CD4-positive, alpha-beta T cell treated with Interleukin-2 at 100 ng/mL for 4 hours (primary cell): ENCODE measurements around the gene SPIB.
"Not testable (repeated sequence)": the region's sequence is repeated elsewhere in the genome, so short reads cannot be mapped to it uniquely, and the experiment has no call there.

Experiments used
- DNase-seq: peaks from one replicate; pipeline ENCODE4 v3.0.0-alpha.2; 2020; ENCODE audit warnings: low spot score

The SPIB gene

DNA sequence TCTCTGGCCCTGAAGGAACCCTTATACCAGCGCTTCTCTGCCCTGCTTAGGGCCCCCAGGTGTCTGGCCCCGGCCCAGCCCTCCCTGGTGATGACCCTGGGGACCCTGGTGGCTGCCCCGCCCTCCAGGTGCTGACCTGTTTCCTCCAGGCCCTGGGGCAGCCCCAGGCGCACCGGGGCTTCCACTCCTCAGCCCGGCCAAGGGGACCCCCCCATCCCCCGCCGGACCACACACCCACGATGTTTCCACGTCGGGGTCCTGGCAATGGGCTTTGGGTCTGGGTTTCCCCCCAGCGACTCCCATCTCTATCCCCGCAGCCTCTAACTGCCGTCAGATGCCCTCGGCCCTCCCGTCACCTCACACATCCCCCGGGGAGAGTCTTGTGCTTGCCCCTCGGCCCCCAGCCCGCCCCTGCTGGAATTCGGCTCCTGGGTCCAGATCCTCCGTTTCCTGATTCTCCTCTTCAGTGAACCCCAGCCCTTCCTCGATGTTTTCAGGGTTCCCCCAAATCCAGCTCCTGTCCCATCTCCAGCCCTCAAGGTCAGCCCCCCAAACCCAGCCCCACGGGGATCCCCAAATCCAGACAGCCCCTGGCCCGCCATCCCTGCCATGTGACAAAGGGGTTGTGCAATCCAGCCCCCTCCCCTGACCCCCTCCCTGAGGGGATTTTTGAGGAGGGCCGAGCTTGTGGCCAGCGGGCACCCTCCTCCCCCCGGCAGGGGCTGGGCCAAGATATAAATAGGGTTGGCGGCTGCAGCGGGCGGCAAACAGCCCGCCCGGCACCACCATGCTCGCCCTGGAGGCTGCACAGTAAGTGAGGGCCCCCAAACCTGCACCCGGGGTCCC, at the start of gene SPIB:
TSS of gene SPIB (plus strand) at position 763 of the 846 bp plus-strand sequence. CDS start at position 788, 25 bp downstream.
- no peak for DNase-seq

DNA sequence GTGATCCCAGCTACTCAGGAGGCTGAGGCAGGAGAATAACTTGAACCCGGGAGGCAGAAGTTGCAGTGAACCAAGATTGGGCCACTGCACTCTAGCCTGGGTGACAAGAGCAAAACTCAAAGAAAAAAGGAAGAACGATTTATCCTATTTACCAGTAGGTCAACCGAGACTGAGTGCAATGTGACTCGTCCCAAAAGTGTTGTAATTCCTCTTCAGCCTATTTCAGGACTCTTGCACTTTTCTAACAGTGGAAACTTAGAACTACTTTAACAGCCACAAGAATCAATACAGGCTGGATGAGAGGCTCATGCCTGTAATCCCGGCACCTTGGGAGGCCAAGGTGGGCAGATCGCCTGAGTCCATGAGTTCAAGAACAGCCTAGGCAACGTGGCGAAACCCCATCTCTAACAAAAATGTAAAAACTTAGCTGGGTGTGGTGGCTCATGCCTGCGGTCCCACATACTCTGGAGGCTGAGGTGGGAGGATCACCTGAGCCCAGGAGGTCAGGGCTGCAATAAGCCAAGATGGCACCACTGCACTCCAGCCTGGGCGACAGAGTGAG, 46.7 kb upstream of the SPIB start:
- DNase-seq: no peak

DNA sequence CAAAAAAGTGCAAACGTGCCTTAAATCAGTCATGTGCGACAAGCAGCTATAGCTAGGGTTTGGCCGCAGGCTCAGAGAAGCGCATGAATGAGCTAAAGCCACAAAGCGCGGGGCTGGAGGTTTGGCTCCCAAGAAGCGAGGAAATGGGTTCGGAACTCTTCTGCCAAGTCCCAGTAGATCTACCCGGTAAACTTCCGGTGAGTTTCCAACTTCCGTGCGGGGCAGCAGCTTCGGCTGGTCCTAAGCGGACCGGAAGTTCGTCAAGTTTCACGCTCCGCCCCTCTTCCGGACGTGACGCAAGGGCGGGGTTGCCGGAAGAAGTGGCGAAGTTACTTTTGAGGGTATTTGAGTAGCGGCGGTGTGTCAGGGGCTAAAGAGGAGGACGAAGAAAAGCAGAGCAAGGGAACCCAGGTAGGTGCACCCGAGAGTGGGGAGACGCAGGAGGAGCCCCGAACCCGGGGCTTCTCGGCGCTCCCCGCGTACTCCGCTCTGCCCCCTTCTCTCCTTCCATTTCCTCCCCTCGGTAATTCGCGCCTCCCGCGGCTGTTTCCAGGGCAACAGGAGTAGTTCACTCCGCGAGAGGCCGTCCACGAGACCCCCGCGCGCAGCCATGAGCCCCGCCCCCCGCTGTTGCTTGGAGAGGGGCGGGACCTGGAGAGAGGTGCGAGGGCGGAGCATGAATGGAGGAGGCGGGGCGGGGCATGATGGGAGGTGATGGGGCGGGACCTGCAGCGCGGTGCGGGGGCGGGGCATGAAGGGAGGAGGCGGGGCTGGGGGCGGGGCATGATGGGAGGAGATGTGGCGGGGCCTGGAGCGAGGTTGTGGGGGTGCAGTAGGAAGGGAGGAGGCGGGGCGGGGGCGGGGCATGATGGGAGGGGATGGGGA, 42.3 kb upstream of the SPIB start, which contains the start of gene NR1H2:
TSS of gene NR1H2 (plus strand) at position 292 of the 885 bp plus-strand sequence. CDS start 1,149 bp downstream, outside the sequence.
- peak; percentile 96 for DNase-seq

DNA sequence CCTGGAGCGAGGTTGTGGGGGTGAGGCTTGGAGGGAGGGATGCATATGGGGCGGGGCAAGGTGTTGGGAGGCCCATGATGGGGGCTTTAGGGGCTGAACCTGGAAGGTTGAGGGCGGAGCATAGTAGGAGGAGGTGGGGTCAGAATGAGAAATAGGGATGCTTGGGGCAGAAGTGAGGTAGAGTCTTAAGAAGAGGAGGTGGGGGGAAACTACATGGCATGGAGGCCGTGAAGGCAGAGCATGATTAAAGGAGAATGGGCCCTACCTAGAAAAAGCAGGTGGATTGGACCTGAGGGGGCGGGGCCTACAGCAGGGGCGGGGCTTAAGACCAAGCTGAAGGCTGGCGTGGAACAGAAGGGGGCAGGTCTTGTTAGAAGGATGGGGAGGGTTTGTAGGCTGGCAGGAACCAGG, 41.7 kb upstream of the SPIB start:
- peak; percentile 48 for DNase-seq

DNA sequence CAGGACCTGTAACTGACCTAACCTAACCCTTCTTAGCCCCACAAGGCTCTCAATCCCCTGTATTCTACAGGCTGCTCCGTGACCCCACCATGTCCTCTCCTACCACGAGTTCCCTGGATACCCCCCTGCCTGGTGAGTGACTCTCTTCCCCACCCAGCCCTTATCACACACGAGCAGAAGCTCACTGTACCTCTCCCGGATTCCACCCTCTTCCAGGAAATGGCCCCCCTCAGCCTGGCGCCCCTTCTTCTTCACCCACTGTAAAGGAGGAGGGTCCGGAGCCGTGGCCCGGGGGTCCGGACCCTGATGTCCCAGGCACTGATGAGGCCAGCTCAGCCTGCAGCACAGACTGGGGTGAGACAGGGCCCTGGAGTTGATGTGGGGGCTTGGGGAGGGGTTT, 41.2 kb upstream of the SPIB start:
- no peak for DNase-seq

DNA sequence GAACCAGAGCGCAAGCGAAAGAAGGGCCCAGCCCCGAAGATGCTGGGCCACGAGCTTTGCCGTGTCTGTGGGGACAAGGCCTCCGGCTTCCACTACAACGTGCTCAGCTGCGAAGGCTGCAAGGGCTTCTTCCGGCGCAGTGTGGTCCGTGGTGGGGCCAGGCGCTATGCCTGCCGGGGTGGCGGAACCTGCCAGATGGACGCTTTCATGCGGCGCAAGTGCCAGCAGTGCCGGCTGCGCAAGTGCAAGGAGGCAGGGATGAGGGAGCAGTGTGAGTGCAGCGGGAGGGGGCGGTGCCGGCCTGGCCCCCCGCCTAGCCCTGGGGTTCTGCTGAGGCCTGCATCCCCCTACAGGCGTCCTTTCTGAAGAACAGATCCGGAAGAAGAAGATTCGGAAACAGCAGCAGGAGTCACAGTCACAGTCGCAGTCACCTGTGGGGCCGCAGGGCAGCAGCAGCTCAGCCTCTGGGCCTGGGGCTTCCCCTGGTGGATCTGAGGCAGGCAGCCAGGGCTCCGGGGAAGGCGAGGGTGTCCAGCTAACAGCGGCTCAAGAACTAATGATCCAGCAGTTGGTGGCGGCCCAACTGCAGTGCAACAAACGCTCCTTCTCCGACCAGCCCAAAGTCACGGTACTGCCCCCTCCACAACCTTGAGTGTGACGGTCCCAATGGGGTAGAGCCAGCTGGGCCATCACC, 40.4 kb upstream of the SPIB start:
- DNase-seq: no peak

DNA sequence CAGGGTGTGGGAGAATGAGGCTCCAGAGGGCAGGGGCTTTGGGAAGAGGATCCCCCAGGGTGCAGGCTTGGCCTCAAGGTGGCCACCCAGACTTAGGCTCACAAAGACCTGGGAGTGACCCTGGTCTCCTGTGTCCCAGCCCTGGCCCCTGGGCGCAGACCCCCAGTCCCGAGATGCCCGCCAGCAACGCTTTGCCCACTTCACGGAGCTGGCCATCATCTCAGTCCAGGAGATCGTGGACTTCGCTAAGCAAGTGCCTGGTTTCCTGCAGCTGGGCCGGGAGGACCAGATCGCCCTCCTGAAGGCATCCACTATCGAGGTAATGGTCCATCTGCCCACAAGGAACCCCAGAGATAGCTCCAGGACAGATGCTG, 39.9 kb upstream of the SPIB start:
- no peak for DNase-seq

DNA sequence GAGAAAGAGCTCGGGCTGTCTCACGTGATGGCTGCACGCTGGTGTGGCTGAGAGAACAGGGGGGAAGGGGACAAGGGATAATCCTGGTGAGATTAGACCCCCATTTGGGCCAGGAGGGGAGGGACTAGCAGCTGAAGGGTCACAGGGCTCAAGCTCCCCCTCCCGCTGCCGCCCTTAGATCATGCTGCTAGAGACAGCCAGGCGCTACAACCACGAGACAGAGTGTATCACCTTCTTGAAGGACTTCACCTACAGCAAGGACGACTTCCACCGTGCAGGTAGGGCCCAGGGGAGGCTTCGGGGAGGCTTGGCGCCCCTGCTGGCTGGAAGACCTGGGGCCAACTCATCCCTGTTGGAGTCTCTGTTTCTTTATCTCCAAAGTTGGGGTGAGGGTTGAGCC, 39.1 kb upstream of the SPIB start:
- no peak for DNase-seq

DNA sequence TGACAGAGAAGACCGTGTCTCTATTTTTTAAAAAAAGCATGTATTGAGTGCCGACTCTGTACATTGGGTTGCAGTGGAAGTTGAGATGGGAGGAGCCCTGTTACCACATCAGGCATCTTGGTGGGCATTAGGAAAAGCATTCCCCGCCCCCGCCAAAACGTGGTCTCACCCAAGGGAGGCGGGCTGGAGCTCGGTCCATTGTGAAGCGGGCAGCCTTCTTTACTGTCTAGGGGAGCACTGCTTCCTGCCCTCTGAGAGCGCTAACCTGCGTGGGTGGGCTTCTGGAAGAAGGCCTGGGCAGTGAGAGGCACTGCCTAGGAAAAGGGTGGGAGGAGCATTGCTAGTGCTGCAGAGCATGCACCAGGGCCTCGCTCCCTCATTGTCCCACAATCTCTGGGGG, 38.6 kb upstream of the SPIB start:
- DNase-seq: no peak

DNA sequence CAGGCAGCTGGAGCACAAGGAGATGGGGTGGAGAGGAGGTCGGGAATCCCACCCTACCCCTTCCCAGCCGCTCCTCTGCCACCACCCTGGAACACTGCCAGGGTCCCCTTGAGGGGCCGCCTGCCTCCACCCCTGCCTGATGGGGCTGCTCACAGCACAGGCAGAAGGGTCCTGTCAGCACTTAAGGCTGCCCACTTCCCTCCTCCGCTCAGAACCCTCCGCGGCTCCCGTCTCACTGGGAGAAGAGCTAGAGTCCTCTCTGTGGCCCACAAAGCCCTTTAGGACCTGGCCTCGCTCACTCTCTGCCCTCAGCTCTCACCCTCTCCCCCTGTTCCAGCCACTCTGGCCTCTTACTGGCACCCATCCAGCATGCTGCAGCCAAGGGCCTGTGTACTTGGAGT, 38.0 kb upstream of the SPIB start:
- DNase-seq: no peak

DNA sequence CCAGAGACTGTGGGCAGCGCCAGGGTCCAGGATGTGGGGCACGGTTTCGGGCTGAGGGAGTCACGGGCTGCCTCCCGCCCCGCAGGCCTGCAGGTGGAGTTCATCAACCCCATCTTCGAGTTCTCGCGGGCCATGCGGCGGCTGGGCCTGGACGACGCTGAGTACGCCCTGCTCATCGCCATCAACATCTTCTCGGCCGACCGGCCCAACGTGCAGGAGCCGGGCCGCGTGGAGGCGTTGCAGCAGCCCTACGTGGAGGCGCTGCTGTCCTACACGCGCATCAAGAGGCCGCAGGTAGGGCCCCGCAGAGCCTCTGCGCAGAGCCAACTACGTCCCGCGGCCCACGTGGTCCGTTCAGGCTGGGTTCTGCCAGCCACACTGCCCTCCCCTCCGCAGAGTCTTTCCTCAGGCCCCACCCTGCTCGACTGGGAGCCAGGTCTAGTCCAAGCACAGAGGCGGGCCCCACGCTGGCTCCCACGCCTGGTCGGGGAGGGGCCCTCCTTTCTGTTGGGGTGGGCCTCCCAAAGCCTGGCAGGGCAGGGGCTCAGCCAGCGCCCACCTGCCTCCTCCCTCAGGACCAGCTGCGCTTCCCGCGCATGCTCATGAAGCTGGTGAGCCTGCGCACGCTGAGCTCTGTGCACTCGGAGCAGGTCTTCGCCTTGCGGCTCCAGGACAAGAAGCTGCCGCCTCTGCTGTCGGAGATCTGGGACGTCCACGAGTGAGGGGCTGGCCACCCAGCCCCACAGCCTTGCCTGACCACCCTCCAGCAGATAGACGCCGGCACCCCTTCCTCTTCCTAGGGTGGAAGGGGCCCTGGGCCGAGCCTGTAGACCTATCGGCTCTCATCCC, 36.6 kb upstream of the SPIB start:
- DNase-seq: no peak

DNA sequence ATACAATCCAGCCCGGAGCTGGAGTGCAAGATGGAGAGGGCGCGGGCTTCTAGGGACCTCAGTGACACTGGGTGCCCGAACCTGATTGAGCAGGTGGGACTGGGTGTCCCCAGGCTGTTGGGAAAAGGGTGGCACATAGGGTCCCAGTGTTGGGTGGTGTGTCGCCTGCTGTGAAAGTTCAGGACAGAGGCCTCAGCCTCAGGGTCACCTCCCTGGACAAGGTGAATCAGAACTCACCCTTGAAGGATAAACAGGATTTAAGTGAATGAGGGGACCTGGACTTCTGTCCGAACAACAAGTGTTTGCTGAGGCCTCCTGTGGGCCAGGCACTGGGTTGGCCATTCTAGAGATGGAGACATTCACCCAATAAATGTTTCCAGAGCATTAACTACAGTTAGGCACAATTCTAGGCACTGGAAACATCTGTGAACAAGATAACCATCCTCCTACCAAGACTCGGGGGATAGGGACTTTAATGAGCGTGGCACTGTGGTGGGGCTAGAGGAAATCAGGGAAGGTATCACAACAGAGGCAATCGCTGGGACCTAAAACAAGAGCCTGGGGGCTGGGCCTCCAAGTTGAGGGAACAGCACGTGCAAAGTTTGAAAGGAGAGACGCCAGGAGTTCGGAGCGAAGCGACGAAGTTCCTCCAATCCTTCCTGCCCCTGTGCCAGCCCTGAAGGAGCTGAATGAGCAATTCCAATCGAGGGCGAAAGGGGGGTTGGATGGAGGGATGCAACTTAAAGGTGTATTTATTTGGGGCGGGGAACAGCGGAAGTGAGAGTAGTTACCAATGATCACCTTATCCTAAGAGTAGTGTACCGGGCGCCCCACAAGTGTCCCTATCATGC, 35.5 kb upstream of the SPIB start:
- no peak for DNase-seq

DNA sequence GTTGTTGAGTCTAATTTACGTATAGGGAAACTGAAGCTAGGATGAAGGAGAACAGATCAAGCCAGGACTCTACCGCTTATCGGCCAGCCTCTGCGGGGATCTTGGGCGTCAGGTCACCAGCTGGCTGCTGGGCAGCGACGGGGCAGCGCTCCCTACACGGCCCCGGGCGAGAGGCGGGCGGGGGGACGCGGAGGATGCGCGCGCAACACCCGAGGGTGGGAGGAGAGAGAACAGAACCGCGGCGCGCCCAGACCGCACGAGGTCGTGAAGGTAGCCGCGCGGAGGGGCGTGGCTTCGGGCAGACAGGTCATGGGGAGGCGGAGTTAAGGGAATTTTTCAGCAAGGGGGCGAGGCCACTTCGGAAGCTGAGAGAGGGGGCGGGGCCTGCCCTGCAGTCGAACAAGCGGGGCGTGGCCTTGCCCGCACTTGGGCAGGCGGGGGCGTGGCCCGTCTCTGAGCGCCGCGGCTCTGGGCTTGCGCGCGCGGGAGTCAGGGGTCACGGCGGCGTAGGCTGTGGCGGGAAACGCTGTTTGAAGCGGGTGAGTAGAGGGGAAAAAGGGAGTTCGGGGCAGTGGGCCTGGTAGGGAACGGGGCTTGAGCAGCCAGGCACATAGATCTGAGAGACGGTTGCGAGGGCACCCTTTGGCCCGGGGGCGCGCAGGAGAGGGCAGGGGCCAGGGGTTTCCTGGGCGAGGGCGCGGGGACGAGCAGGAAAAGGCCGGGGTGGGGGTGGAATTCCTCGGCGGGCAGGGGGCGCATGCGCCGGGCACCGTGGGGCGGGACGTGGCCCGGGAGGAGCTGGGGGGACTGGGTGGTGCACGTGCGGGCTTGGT, 34.7 kb upstream of the SPIB start, which contains the start of gene POLD1:
TSS of gene POLD1 (plus strand) at position 496 of the 833 bp plus-strand sequence. CDS start 14,505 bp downstream, outside the sequence.
- peak; percentile 98 for DNase-seq

DNA sequence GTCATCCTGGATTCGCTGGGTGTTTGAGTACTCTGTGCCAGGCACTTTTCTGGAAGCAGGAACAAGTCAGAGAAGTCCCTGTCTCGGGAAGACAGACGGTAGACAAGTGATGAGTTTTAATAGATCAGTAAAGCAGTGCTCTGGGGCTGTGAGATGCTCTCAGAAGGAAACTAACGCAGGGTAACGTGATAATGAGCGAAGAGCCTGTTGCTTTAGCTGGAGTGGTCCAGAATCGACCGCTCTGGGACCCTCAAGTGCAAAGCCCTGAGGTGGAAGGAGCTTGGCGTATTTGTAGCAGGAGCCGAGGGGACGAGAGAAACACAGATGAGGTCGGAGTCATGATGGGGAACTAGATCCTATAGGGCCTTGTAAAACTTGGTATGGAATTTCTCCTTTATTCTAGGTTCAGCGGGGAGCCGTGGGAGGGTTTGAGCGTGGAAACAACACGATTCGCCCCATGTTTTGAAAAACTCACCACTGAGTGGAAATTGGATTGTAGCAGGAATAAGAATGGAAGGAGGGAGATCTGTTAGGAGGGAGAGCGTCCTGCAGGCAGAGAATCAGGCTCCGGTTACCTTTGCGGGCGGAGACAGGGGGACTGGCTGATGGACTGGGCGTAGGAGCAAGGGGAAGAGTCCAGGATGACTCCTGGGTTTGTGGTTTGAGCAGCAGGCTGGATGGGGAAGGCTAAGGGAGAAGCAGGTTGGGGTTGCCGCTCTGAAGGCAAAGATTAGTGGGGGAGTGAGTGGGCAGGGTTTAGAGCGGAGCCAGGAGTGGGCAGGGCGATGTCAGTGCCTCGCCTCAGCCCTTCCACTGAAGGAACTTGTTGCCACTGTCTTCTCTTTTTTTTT, 33.8 kb upstream of the SPIB start:
- DNase-seq: no peak

DNA sequence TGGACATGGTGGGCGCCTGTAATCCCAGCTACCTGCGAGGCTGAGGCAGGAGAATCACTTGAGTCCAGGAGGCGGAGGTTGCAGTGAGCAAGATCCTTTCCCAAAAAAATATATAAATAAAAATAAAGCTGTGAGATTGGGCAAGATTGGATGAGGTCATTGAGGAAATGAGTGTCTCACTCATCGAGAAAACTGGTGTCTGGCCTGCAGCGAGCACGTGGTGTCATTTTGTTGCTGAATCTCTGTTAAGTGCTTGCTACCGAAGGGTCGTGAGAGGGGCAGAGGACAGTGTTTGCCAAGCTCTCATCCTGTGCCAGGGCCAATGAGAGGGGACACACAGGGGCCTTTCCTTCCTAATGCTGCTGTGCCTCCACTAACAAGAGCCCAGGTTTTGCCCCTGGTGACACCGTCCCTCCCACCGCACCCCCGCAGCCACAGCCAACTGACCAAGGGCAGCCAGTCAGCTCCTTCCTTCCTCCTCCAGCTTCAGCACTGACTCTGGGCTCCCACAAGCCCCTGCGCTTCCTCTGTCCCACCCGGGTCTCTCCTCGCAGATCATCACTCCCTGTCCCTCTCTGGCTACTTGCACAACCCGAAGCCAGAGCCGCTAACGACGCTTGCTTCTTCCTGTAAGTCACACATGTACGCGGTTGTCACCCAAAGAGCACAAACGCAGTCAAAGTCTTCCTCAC, 31.4 kb upstream of the SPIB start:
- DNase-seq: no peak

DNA sequence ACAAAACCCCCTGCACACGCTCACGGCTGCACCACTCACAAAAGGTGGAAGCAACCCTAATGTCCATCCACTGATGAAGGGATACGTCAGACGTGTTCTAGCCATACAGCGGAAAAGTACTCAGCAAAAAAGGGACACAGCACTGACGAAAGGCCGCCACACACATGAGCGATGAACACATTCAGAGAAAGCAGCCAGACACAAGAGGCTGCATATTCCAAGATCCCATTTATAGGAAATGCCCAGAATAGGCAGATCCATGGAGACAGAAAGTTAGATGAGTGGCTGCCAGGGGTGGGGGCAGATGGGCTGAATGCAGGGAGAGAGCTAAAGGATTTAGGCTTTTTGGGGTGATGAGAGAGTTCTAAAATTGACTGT, 30.9 kb upstream of the SPIB start:
- no peak for DNase-seq

DNA sequence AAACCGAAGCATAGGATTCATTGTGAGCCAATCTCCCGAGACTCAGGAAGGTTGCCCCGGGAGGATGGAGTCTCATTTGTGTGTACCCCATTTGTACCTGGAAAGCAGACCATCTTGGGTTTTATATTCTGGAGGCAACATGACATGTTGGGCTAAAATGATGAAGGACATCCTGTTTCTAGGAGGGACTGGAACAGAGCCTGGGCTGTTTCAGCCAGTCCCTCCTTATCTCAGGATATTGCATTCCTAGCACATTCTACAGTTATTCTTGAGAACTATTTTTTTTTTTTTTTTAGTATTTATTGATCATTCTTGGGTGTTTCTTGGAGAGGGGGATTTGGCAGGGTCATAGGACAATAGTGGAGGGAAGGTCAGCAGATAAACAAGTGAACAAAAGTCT, 28.4 kb upstream of the SPIB start:
- DNase-seq: not testable (repeated sequence)

DNA sequence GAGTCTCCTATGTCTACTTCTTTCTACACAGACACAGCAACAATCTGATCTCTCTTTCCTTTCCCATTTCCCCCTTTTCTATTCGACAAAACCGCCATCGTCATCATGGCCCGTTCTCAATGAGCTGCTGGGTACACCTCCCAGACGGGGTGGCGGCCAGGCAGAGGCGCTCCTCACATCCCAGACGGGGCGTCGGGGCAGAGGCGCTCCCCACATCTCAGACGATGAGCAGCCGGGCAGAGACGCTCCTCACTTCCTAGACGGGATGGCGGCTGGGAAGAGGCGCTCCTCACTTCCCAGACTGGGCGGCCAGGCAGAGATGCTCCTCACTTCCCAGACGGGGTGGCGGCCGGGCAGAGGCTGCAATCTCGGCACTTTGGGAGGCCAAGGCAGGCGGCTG, 27.8 kb upstream of the SPIB start:
- not testable (repeated sequence) for DNase-seq
